NT2/D1 (cell line): ENCODE results near the gene PELI2.

Experiments
- DNase-seq: peaks from one replicate; pipeline ENCODE4 v3.0.0-alpha.2; 2011; ENCODE audit warnings: low read depth, low spot score
- H3K27me3 ChIP-seq: 2 replicates; pipeline ENCODE4 v1.6.0; 2011; ENCODE audit warnings: mild to moderate bottlenecking; ENCODE audit not compliant: insufficient read length, insufficient read depth
- H3K36me3 ChIP-seq: 2 replicates; pipeline ENCODE4 v1.6.1; 2011; ENCODE audit warnings: mild to moderate bottlenecking, low read length, mixed read lengths; ENCODE audit not compliant: insufficient read depth, insufficient read length
- H3K4me1 ChIP-seq: 2 replicates; pipeline ENCODE4 v1.5.1; 2011; ENCODE audit not compliant: insufficient read depth, insufficient read length
- H3K4me3 ChIP-seq: 2 replicates; pipeline ENCODE4 v1.5.1; 2011; ENCODE audit warnings: low read depth; ENCODE audit not compliant: insufficient read length
- H3K9ac ChIP-seq: 2 replicates; pipeline ENCODE4 v1.6.0; 2011; ENCODE audit warnings: low read depth; ENCODE audit not compliant: insufficient read length
- H3K9me3 ChIP-seq: 2 replicates; pipeline ENCODE4 v1.5.1; 2011; ENCODE audit warnings: mild to moderate bottlenecking, low read length; ENCODE audit not compliant: insufficient read depth
- SUZ12 ChIP-seq: IDR thresholded peaks from 2 replicates; pipeline ENCODE4 v1.6.1; 2011; ENCODE audit not compliant: insufficient read length, insufficient read depth; ENCODE audit errors: extremely low read depth
- YY1 ChIP-seq: IDR thresholded peaks from 2 replicates; pipeline ENCODE4 v1.6.1; 2011; ENCODE audit not compliant: insufficient read length, insufficient read depth
- ZNF274 ChIP-seq: IDR thresholded peaks from 2 replicates; pipeline ENCODE4 v1.6.1; 2011; ENCODE audit warnings: mild to moderate bottlenecking, low read depth, low read length

Gene PELI2

DNA sequence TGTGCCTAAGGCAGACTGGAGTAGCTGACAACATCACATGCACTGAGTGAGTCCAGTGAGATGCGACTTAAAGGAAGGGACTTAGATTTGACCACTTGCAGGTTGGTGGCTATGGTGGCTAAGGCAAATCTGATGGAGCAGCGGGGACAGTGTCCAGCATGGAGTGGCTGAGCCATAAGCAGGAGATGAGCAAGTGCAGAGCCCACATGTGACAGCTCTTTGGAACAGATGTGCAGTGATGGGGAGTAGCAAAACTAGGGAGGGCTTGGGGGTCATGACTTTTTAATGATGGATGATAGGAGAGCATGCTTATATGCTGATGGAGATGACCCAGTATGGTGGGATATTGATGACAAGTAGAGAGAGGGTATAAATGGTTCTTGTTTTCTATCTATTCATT lies 80.2 kb downstream of the PELI2 start:
- Histone ChIP-seq H3K4me3 (no peak overlapping the region), H3K9ac (no peak overlapping the region), H3K4me1 (peaks cover 3% of the 10 kb centered on the region), H3K9me3 (no peaks in the 10 kb centered on the region), H3K27me3 (no peaks in the 10 kb centered on the region), H3K36me3 (no peaks in the 10 kb centered on the region)
- DNase-seq = no peak
- TF ChIP-seq ZNF274 (no peak), SUZ12 (no peak), YY1 (no peak)

DNA sequence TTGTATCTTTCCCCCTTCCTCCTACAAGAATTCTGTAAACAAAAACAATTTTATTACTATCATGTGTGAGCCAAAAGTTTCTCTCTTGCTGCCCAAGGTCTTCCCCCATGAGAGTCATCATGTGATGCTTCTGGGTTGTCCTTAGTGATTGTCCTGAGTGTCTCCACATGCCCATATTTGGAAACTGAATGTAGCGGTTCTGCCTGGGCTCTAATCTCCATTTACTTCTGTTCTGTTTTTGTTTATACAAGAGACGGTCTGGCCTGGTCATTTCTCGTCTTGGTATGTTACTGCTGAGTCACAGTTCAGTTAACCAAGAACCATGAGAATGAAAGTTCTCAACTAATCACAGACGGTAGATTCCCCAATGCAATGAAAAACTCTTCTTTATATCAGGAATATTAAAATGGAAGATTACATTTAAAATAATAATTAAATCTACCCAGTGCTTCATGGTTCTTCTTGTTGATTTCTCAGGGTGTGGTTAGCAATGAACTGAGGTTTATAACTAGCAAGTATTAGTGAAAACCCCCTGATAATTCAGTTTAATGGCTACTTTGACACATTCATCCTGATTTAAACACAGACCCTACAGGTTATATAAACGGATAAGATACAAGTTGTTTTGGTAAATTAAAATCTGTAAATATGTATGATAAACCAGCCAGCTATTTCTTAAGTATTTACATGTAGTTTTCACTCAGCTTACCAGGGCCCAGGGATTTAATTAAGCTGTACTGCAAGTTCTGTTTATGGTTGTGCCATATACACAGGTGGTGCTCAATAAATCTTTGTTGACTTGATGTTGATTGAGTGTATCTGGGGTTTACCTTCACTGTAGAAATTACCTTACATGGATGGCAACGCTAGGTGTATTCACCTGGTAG lies 81.1 kb downstream of the PELI2 start:
- TF ChIP-seq YY1 = no peak
- TF ChIP-seq ZNF274 = no peak
- no peak for TF ChIP-seq SUZ12
- peaks cover 3% of the 10 kb centered on the region for H3K4me1 ChIP-seq
- H3K9ac ChIP-seq = no peak overlapping the region
- no peaks in the 10 kb centered on the region for H3K27me3 ChIP-seq
- H3K4me3 ChIP-seq = no peak overlapping the region
- no peaks in the 10 kb centered on the region for H3K9me3 ChIP-seq
- no peak for DNase-seq
- H3K36me3 ChIP-seq = no peaks in the 10 kb centered on the region

DNA sequence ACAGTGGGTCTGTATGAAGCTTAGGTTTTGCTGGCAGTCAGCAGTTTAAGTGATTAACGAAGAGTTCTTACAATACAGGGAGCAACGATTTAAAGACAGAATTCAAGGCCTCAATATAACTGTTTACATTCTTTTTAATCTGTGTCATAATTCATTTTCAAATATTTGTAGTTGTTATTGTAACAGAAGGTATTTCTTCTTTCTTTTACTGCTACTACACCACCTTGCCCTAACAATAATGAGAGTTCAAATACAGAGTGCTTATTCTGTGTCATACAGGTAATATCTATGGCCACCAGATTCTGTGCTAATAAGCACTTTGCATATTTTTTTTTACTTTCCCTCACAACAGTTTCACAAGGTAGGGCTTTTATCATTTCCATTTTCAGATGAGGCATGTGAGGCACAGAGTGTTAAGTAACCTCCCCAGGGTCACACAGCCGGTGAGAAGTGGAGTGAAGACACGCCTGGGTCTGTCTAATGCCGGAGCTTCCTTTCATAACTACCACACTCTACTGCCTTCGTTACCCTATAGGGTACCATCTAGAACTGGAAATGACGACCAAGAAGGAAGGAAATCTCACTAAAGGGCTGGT lies 81.9 kb downstream of the PELI2 start:
- no peaks in the 10 kb centered on the region for H3K36me3 ChIP-seq
- H3K9ac ChIP-seq = no peak overlapping the region
- DNase-seq = no peak
- no peak overlapping the region for H3K4me3 ChIP-seq
- no peaks in the 10 kb centered on the region for H3K9me3 ChIP-seq
- H3K27me3 ChIP-seq = no peaks in the 10 kb centered on the region
- TF ChIP-seq SUZ12 (no peak), YY1 (no peak), ZNF274 (no peak)
- peaks cover 3% of the 10 kb centered on the region for H3K4me1 ChIP-seq

DNA sequence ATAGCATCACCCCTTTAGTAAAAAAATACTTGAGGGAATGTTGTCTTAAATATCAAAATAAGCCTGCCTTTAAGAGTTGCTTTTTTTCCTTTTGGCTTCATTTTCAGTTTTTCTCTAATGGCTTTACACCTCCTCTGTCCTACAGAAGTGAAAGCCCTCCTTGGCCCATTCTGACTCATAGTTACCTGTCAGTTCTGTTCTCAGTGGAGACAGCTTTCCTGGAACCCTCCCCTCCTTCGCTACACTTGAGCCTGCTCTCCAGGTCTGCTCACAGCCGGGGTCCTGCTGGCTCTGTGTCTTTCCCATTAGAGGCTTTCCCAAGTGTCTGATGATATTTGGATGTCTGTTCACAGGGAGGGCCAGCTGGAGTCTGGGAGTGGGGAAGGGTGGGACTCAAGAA lies 84.0 kb downstream of the PELI2 start:
- H3K9ac ChIP-seq = no peak overlapping the region
- H3K27me3 ChIP-seq = no peaks in the 10 kb centered on the region
- no peaks in the 10 kb centered on the region for H3K36me3 ChIP-seq
- H3K9me3 ChIP-seq = no peaks in the 10 kb centered on the region
- DNase-seq = no peak
- H3K4me1 ChIP-seq = no peaks in the 10 kb centered on the region
- no peak for TF ChIP-seq ZNF274
- TF ChIP-seq YY1 = no peak
- TF ChIP-seq SUZ12 = no peak
- H3K4me3 ChIP-seq = no peak overlapping the region

DNA sequence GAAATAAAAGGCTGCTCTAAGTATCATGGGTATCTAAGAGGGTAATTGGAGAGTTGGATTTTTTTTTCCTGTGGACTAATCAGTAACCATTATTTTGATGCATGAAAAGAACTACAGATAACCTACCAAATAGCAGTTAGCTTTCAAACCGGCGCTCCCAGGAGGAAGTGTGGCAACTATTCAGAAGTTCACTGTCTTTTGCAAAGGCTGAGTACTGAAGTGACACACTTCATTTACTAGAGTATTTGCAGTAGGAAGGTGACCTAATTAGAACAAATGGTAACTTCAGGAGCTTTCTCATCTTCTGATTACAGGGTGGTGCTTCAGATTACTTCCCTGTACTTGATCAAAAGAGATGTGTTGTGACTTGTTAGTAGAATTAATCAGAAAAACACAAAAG lies 87.7 kb downstream of the PELI2 start:
- H3K4me1 ChIP-seq = no peaks in the 10 kb centered on the region
- no peaks in the 10 kb centered on the region for H3K36me3 ChIP-seq
- H3K4me3 ChIP-seq = no peak overlapping the region
- H3K9me3 ChIP-seq = no peaks in the 10 kb centered on the region
- no peak overlapping the region for H3K9ac ChIP-seq
- H3K27me3 ChIP-seq = no peaks in the 10 kb centered on the region
- no peak for TF ChIP-seq YY1
- no peak for TF ChIP-seq ZNF274
- TF ChIP-seq SUZ12 = no peak
- DNase-seq = no peak

DNA sequence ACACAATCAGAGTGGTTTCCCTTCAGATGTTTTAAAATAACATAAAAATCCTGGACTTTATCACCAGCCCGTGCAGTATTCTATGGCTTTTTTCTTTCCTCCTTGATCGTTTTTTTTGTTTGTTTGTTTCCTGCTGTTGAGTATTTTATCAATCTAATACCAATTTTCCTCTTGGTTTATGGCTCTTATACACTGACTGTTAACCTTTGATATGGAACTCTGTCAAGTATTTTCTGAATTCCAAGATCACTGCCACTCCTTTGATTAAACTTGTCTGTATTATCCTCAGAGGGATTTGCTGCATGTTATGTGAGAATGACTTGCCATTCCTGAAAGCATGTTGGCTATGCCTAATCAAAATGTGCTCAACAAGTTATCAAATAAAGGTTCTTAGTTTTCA lies 88.4 kb downstream of the PELI2 start:
- H3K27me3 ChIP-seq = no peaks in the 10 kb centered on the region
- no peak for DNase-seq
- TF ChIP-seq ZNF274 (no peak), SUZ12 (no peak)
- H3K9ac ChIP-seq = no peak overlapping the region
- H3K9me3 ChIP-seq = no peaks in the 10 kb centered on the region
- H3K4me3 ChIP-seq = no peak overlapping the region
- no peaks in the 10 kb centered on the region for H3K4me1 ChIP-seq
- no peaks in the 10 kb centered on the region for H3K36me3 ChIP-seq

DNA sequence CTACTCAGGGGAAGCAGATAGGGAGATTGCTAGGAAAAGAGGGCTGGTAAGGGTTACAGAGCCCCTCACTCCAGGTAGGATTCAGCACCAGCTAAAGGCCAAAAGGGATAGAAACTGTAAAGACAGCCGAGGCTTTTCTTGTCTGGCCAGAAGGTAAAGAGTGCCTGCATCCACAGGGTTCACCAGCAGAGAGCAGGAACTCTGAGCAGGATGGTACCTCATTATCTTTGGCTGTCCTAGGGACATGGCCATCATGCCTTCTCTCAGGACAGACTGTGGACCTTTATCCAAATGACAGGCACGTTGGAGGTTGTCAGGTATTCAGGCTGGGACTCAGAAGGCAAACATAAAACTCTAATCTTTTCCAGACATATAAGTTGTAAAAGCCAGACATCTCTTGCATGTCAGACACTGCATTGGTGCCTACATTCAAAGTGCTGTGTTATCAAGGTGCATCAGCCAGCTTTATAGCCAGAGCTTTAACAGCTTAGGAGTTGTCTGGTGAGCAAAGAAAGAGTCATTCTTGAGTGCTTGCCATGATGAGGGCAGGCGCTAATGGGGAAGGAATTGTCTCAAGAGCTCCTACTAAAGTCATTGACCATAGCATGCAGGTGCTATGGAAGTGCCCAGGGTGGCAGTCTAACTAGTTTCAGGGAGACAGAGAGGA lies 89.5 kb downstream of the PELI2 start:
- Histone ChIP-seq H3K4me1 (peaks cover 3% of the 10 kb centered on the region), H3K9me3 (no peaks in the 10 kb centered on the region), H3K4me3 (no peak overlapping the region), H3K36me3 (no peaks in the 10 kb centered on the region), H3K27me3 (no peaks in the 10 kb centered on the region), H3K9ac (no peak overlapping the region)
- DNase-seq = no peak
- no peak for TF ChIP-seq SUZ12
- TF ChIP-seq ZNF274 = no peak
- TF ChIP-seq YY1 = no peak
